ENCODE measurements around the gene RAB7B.

- TF ChIP-seq CTCF (IDR thresholded peaks at IDR 0.05; ENCODE audit: low read depth, low read length, poor library complexity, severe bottlenecking) (no peak), EZH2phosphoT487 (IDR thresholded peaks at IDR 0.05; ENCODE audit: borderline replicate concordance, low read length) (no peak)
Observed at GRCh38 chr1:206048582-206048981, 45.4 kb upstream of the RAB7B start.
